ENCODE results near the gene N4BP2L2.

DNA sequence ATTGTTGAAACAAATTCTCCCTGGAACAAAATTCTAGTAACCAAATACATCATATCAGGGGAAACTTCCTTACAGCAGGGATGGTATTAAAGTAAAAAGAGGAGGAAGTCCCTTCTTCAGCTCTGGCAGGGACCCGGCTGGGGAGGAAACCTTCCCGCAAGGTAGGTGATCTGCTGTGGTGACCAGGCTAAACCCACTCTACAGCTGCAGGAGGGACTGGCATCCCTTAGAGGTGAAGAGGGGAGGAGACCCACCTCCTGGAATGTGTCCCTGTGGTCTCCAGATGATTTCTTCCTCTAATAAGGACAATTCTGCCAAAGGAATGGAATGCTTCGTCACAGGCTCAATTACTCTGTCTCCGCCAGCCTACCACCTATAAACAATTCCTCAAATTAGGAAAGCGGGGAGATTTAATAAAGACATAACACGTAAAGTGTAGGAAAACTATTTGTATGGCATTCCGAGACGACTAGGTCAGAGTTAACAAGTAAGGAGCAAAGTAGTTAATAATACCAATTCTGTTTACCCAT is 47.0 kb upstream of the N4BP2L2 start:
- TF ChIP-seq, protein P1, sequence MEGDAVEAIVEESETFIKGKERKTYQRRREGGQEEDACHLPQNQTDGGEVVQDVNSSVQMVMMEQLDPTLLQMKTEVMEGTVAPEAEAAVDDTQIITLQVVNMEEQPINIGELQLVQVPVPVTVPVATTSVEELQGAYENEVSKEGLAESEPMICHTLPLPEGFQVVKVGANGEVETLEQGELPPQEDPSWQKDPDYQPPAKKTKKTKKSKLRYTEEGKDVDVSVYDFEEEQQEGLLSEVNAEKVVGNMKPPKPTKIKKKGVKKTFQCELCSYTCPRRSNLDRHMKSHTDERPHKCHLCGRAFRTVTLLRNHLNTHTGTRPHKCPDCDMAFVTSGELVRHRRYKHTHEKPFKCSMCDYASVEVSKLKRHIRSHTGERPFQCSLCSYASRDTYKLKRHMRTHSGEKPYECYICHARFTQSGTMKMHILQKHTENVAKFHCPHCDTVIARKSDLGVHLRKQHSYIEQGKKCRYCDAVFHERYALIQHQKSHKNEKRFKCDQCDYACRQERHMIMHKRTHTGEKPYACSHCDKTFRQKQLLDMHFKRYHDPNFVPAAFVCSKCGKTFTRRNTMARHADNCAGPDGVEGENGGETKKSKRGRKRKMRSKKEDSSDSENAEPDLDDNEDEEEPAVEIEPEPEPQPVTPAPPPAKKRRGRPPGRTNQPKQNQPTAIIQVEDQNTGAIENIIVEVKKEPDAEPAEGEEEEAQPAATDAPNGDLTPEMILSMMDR (IDR thresholded peaks at IDR 0.05): no peak
- TF ChIP-seq EZH2phosphoT487 (IDR thresholded peaks at IDR 0.05) (no peak), EZH2 (IDR thresholded peaks at IDR 0.05) (no peak)

Data from neural progenitor cell (in vitro differentiated cells).